Measurements from ENCODE around the gene GRAP2.

GRCh38 chr22:39979048-39979447 lies 78.2 kb downstream of the GRAP2 start:
- TF ChIP-seq CTCF (IDR thresholded peaks at IDR 0.05 in 2 of 3, conservative IDR thresholded peaks at IDR 0.05 in 1 of 3; ENCODE audit: control insufficient read depth in 2 of 3, extremely low read depth in 1 of 3, insufficient read depth in 1 of 3, low read depth in 3 of 3, low read length in 3 of 3) (no peak), SUPT20H (IDR thresholded peaks at IDR 0.05; ENCODE audit: borderline replicate concordance, control insufficient read depth, low read depth, low read length) (no peak), MTA3 (IDR thresholded peaks at IDR 0.05; ENCODE audit: borderline replicate concordance, low read length) (no peak), EZH2 (IDR thresholded peaks at IDR 0.05; ENCODE audit: borderline replicate concordance, control insufficient read depth, low read depth, low read length) (no peak), CHD2 (IDR thresholded peaks at IDR 0.05; ENCODE audit: borderline replicate concordance, low read depth, low read length) (no peak), DPF2 (IDR thresholded peaks at IDR 0.05) (no peak), YY1 (IDR thresholded peaks at IDR 0.05; ENCODE audit: low read depth, low read length) (no peak), POLR2AphosphoS5 (IDR thresholded peaks at IDR 0.05; ENCODE audit: low read length) (no peak), POLR2A (IDR thresholded peaks at IDR 0.05; ENCODE audit: low read depth, low read length) (no peak), SKIL (IDR thresholded peaks at IDR 0.05; ENCODE audit: low read depth, poor library complexity, severe bottlenecking) (no peak), ATF3 (IDR thresholded peaks at IDR 0.05; ENCODE audit: borderline replicate concordance, extremely low read depth, low read depth, low read length) (no peak), KDM1A (IDR thresholded peaks at IDR 0.05; ENCODE audit: borderline replicate concordance) (no peak), CEBPB (IDR thresholded peaks at IDR 0.05; ENCODE audit: borderline replicate concordance in 1 of 2, low read depth in 2 of 2, low read length in 2 of 2) (no peak)
